Transverse colon (tissue), 4 donors: ENCODE data around the gene PLEKHG4B.

Source experiments
- POLR2A ChIP-seq: fragments of 450-650 bp; IDR thresholded peaks from one replicate; pipeline ENCODE4 v1.6.1; 2016; ENCODE audit warnings: antibody characterized with exemption, mild to moderate bottlenecking, moderate library complexity
- POLR2AphosphoS5 ChIP-seq, 3 donors: sonication (generic); formaldehyde crosslinking; IDR thresholded peaks; one replicate each; pipeline ENCODE4 v1.6.1; 2016; ENCODE audit warnings: antibody characterized with exemption in 3 of 3
- TF ChIP-seq, protein P1 (sequence below), 5 experiments: fragments of 200-600 bp in 3 of 5; fragments of 450-650 bp in 2 of 5; sonication (generic) in 3 of 5; IDR thresholded peaks; 1 replicate in 2 of 5; 2 replicates in 3 of 5; pipeline ENCODE4 v1.5.1; 2016 to 2017; ENCODE audit warnings: antibody characterized with exemption in 5 of 5, inconsistent platforms in 3 of 5, mild to moderate bottlenecking in 2 of 5, moderate library complexity in 1 of 5

DNA sequence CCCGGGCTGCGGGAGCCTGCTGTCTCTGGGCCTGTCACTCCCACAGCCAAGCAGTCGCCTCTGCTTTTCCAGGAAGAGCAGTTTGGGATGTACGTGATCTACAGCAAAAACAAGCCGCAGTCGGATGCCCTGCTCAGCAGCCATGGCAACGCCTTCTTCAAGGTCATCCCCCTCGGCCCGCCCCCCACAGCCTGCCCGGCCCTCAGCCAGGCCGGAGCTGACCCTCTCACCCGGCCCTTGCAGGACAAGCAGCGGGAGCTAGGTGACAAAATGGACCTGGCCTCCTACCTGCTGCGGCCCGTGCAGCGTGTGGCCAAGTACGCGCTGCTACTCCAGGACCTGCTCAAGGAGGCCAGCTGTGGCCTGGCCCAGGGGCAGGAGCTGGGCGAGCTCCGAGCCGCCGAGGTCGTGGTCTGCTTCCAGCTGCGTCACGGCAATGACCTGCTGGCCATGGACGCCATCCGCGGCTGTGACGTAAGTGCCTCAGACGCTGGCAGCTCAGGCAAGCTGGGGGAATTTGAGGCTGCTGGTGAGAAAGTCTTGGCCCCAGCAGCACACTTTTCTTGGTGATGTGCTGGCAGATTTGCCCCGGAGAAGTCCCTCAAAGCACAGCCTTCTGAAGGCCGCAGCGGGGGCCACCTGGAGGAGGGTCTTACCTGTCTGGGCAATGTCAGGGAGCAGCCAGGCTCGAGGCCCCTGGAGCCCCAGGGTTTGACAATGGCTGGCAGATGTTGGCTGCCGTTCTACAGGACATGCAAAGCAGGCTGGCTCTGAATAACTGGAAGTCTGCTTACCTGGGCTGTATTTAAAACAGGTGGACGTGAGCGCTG lies 79.2 kb downstream of the PLEKHG4B start:
- TF ChIP-seq POLR2A (no peak), POLR2AphosphoS5 (IDR thresholded peaks at IDR 0.05) (no peak)
- TF ChIP-seq, protein P1, sequence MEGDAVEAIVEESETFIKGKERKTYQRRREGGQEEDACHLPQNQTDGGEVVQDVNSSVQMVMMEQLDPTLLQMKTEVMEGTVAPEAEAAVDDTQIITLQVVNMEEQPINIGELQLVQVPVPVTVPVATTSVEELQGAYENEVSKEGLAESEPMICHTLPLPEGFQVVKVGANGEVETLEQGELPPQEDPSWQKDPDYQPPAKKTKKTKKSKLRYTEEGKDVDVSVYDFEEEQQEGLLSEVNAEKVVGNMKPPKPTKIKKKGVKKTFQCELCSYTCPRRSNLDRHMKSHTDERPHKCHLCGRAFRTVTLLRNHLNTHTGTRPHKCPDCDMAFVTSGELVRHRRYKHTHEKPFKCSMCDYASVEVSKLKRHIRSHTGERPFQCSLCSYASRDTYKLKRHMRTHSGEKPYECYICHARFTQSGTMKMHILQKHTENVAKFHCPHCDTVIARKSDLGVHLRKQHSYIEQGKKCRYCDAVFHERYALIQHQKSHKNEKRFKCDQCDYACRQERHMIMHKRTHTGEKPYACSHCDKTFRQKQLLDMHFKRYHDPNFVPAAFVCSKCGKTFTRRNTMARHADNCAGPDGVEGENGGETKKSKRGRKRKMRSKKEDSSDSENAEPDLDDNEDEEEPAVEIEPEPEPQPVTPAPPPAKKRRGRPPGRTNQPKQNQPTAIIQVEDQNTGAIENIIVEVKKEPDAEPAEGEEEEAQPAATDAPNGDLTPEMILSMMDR (IDR thresholded peaks at IDR 0.05): no peak
